Nephron progenitor cell (in vitro differentiated cells): Measurements from ENCODE around the gene HAS3.

Source experiments
- DNase-seq: peaks from one replicate; pipeline ENCODE4 v3.0.0; 2021
- H3K27ac Mint-ChIP-seq: 2 replicates; pipeline ENCODE4 v1.8.0; 2021; ENCODE audit warnings: mild to moderate bottlenecking, moderate library complexity, mixed read lengths
- H3K27me3 Mint-ChIP-seq: 2 replicates; pipeline ENCODE4 v1.8.0; 2021; ENCODE audit warnings: mild to moderate bottlenecking, low read depth, mixed read lengths; ENCODE audit not compliant: poor library complexity
- H3K36me3 Mint-ChIP-seq: 2 replicates; pipeline ENCODE4 v1.8.0; 2021; ENCODE audit warnings: low read depth, mixed read lengths
- H3K4me1 Mint-ChIP-seq: 2 replicates; pipeline ENCODE4 v1.8.0; 2021; ENCODE audit warnings: mixed read lengths
- H3K4me3 Mint-ChIP-seq: 2 replicates; pipeline ENCODE4 v1.8.0; 2021; ENCODE audit warnings: mild to moderate bottlenecking, moderate library complexity, mixed read lengths
- H3K9me3 Mint-ChIP-seq: 2 replicates; pipeline ENCODE4 v1.8.0; 2021; ENCODE audit warnings: mild to moderate bottlenecking, moderate library complexity, mixed read lengths
- CTCF ChIP-seq: fragments of 200-600 bp; sonication (generic); IDR thresholded peaks from 2 replicates; pipeline ENCODE4 v1.5.0; 2021; ENCODE audit warnings: antibody characterized with exemption

Gene HAS3

GRCh38 chr16:69087161-69087581 lies 18.3 kb upstream of the HAS3 start:
- no peak for TF ChIP-seq CTCF
- Mint-ChIP-seq H3K4me3 (no peak overlapping the region), H3K9me3 (no peaks in the 10 kb centered on the region), H3K27me3 (peaks cover 3% of the 10 kb centered on the region), H3K4me1 (peaks cover 22% of the 10 kb centered on the region), H3K27ac (no peak overlapping the region), H3K36me3 (peaks cover 5% of the 10 kb centered on the region)
- DNase-seq, result no peak

DNA sequence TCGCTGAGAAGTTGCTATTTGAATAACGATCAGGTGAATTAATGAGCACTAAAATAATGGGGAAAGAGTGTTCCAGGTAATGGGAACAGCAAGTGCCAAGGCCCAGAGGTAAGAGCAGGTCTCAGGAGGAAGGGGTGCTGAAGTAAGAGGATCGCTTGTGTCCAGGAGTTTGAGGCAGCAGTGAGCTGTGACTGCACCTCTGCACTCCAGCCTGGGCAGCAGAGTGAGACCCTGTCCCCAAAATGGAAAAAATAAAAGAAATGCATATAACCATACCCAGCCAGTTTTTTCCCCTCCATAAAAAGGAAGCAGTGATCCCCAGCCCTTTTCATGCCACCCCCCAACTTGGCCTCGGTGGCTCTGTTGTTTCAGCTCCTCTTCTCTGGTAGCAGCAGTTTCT lies 16.8 kb upstream of the HAS3 start:
- DNase-seq, result no peak
- Mint-ChIP-seq H3K9me3 (no peaks in the 10 kb centered on the region), H3K27ac (peak overlapping the region; percentile 46), H3K4me1 (peaks cover 20% of the 10 kb centered on the region), H3K4me3 (no peak overlapping the region), H3K36me3 (peaks cover 2% of the 10 kb centered on the region), H3K27me3 (peaks cover under 1% of the 10 kb centered on the region)
- TF ChIP-seq CTCF, result no peak

- H3K4me1 Mint-ChIP-seq, result peaks cover 15% of the 10 kb centered on the region
- H3K36me3 Mint-ChIP-seq, result no peaks in the 10 kb centered on the region
- no peak for DNase-seq
- no peak overlapping the region for H3K4me3 Mint-ChIP-seq
- peak overlapping the region; percentile 46 for H3K27ac Mint-ChIP-seq
- no peak for TF ChIP-seq CTCF
- no peaks in the 10 kb centered on the region for H3K9me3 Mint-ChIP-seq
- no peaks in the 10 kb centered on the region for H3K27me3 Mint-ChIP-seq
These were observed 16.2 kb upstream of the HAS3 start for GRCh38 chr16:69089091-69089910.

DNA sequence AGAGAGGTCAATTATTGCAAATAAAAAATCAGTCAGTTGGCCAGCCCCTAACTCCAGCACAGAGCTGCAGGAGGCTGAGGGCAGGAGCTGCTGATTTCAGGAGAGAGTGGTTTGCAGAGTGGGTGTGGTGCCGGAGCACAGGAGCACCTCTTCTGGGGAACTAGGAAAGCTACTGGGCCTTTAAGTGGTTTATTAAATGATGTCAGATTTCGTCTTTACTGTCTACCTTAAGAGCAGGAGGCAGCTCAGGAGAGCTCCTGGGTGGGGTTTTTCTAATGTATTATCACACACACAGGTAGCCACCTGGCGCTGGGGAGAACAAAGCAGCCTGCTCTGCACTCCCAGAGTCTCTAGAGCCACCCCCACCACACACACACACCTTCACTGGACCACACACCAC lies 11.5 kb upstream of the HAS3 start:
- Mint-ChIP-seq H3K4me1 (peaks cover 14% of the 10 kb centered on the region), H3K36me3 (no peaks in the 10 kb centered on the region), H3K9me3 (no peaks in the 10 kb centered on the region), H3K27ac (peak overlapping the region; percentile 44), H3K4me3 (no peak overlapping the region), H3K27me3 (peaks cover 4% of the 10 kb centered on the region)
- no peak for DNase-seq
- TF ChIP-seq CTCF, result no peak

GRCh38 chr16:69094501-69094900 lies 11.0 kb upstream of the HAS3 start:
- TF ChIP-seq CTCF, result no peak
- Mint-ChIP-seq H3K27ac (peak overlapping the region; percentile 18), H3K4me3 (no peak overlapping the region), H3K4me1 (peaks cover 9% of the 10 kb centered on the region), H3K27me3 (peaks cover 4% of the 10 kb centered on the region), H3K9me3 (no peaks in the 10 kb centered on the region), H3K36me3 (no peaks in the 10 kb centered on the region)
- no peak for DNase-seq

DNA sequence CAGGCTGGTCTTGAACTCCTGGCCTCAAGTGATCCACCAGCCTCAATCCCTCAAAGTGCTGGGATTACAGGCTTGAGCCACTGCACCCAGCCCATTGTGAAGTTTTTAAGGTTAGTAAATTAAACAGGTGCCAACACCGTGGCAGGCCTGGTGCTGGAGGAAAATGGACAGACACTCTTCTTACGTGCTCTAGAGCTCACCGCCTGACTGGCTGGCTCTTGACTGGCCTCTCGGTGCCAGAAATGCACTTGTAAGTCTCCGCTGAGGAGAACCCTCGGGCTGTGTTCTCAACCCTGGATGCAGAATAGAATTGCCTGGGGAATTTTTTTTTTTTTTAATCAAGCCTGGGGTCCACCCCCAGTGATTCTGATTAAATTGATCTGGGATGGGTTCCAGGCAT lies 10.3 kb upstream of the HAS3 start:
- Mint-ChIP-seq H3K27ac (no peak overlapping the region), H3K4me1 (peaks cover 13% of the 10 kb centered on the region), H3K9me3 (no peaks in the 10 kb centered on the region), H3K36me3 (no peaks in the 10 kb centered on the region), H3K27me3 (peaks cover 4% of the 10 kb centered on the region), H3K4me3 (no peak overlapping the region)
- TF ChIP-seq CTCF, result no peak
- no peak for DNase-seq
